Measurements from ENCODE around the gene IQSEC1. TPM values are rescaled to one million over a fixed set of nuclear protein-coding genes. Genes with fewer than 3 reads are reported as not detected.

The IQSEC1 gene
- total RNA-seq, 2 experiments from 2014 or later = 36.8 to 40.4 TPM

DNA sequence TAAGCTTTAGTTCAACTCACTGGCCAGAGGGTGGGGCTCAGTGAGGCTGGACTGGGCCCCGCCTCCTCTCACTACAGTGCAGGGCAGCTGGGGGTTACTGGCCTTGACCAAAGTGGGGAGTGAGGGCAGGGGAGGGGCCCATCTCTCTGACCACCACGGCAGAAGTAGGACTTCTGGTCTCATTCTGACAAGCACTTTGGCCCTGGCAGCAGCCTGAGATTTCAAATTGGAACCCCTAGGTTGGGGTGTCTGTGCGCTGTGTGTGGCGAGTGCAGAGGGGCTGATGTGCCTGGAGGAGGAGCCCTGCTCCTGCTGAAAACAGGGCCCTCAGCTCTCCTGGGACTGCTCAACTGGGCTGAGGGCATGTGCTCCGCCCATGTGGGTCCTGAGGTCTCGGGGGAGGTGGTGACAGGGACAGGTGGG, 171.6 kb downstream of the IQSEC1 start:
- no peak overlapping the region for H3K4me3 Mint-ChIP-seq
- no peaks in the 10 kb centered on the region for H3K27me3 Mint-ChIP-seq
- ATAC-seq (no peak), DNase-seq (no peak)
- H3K9me3 Mint-ChIP-seq (ENCODE audit: low read depth) = no peaks in the 10 kb centered on the region
- intact Hi-C loops (cut with DNase I, micrococcal nuclease) = no loop called here
- ChIA-PET CTCF (interaction anchor here (0.7 kb wide), 1 partner anchor 115 kb away, joined by 3 read pairs; no protein-coding TSS in a partner anchor), POLR2A (no interaction called here)
- H3K27ac Mint-ChIP-seq = no peak overlapping the region
- H3K36me3 Mint-ChIP-seq (ENCODE audit: low read depth) = peaks cover 14% of the 10 kb centered on the region
- H3K4me1 Mint-ChIP-seq = peaks cover 2% of the 10 kb centered on the region

DNA sequence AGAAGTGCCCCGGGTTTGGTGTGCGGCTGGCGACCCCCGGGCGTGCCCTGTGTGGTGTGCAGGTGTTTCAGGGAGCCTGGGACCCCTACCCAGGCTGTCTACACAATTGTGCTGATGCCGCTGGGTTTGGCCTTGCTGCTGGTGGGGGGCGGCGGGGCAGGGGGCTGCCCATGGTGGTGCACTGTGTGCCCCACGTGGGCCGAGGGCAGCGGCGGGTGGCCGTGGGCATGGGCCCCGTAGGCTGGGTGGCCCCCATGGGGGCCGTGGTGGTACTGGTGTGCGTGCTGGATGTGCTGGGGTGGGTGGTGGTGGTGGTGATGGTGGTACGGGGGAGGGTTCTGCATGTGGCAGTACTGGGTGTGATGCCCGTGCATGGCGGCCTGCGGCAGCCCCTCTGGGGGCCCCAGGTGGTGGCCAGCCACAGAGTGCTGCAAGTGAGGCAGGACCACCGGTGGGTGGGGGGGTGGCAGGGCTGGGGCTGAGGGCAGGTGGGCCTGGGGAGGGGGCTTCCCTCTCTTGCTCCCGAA, 172.3 kb downstream of the IQSEC1 start:
- H3K4me3 Mint-ChIP-seq = no peak overlapping the region
- DNase-seq (no peak), ATAC-seq (no peak)
- peaks cover 3% of the 10 kb centered on the region for H3K4me1 Mint-ChIP-seq
- ChIA-PET CTCF (no interaction called here), POLR2A (no interaction called here)
- no peak overlapping the region for H3K27ac Mint-ChIP-seq
- H3K27me3 Mint-ChIP-seq = no peaks in the 10 kb centered on the region
- intact Hi-C loops (cut with DNase I, micrococcal nuclease) = no loop called here
- H3K9me3 Mint-ChIP-seq (ENCODE audit: low read depth) = no peaks in the 10 kb centered on the region
- H3K36me3 Mint-ChIP-seq (ENCODE audit: low read depth) = peaks cover 14% of the 10 kb centered on the region

DNA sequence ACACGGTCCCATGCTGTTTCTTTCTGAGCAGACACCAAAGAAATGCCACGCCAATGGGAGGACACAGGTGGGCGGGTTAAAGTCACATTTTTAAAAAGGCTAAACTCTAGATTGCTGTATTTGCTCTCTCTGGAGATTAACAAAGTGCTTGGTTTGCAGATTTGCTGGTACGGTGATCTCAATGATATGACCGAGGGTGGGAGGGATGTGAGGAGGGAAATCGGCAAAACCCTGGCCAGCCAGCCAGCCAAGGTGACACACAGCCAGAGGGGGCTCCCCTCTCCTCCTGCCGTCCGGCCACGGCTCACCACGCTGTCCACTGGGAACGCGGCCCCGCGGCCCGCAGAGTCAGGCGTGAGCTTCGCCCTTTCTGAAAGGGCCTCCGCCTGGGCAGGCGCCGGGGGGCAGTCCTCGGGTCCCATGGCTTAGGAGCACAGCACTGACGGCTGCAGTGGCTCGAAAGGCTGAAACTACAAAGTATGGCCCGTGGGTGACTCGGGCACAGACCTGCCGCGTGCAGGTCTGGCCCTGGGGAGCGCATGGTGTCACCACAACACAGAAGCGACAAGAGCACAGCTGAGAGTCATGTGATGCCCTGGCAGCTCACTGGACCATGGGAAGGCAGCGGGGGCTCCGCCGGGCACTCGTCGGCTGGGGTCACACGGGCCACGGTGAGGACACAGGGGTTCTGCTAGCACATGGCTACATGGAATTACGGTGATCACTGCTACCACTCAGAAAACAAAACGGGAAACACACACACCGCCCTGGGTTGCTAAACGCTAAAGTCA, 174.1 kb downstream of the IQSEC1 start:
- H3K9me3 Mint-ChIP-seq (ENCODE audit: low read depth) = no peaks in the 10 kb centered on the region
- intact Hi-C loops (cut with DNase I, micrococcal nuclease) = loop anchor here in 1 of 2 experiments (5.0 kb wide), 1 partner anchor 83 kb away; no protein-coding TSS in a partner anchor
- ChIA-PET CTCF (interaction anchor here (1.0 to 1.2 kb wide), 2 partner anchors 8 to 11 kb away, joined by 3 to 4 read pairs; no protein-coding TSS in a partner anchor), POLR2A (no interaction called here)
- no peak for DNase-seq
- no peaks in the 10 kb centered on the region for H3K27me3 Mint-ChIP-seq
- H3K4me1 Mint-ChIP-seq = peaks cover 5% of the 10 kb centered on the region
- ATAC-seq = no peak
- H3K36me3 Mint-ChIP-seq (ENCODE audit: low read depth) = peaks cover 12% of the 10 kb centered on the region
- no peak overlapping the region for H3K4me3 Mint-ChIP-seq
- no peak overlapping the region for H3K27ac Mint-ChIP-seq

DNA sequence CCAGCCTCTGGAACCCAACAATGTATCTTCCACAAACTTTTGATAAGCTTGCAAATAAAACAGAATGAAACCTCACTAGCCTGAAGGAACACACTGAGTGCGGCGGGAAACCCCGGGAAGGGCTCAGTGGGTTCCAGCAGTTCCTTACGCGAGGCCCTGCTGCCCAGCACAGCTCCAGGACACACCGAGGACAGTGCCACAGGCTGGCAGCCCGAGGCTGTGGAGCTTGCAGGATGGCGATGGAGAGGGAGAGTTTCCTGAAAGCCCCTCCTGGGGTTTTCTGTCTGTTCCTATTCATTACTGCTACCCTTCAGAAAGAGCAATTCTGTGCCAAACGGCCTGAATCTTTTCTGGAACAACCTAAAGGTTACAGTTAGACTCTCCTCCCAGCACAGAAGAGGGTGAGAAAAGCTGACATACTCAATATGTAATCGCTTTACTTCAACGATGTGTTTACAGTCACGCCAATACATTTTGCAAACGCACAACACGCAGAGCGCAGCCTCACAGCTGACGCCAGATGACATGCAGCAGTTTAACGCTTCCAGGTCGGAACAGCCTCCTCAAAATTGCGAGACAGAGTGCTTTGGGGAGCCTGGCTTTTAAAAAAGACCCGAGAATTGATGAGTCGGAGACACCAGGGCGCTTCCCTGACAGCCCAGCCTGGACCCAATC, 174.8 kb downstream of the IQSEC1 start:
- ChIA-PET CTCF (interaction anchor here (1.2 kb wide), 1 partner anchor 88 kb away, joined by 3 read pairs; no protein-coding TSS in a partner anchor), POLR2A (no interaction called here)
- Mint-ChIP-seq H3K27me3 (no peaks in the 10 kb centered on the region), H3K4me3 (no peak overlapping the region), H3K4me1 (peaks cover 5% of the 10 kb centered on the region), H3K27ac (no peak overlapping the region), H3K9me3 (ENCODE audit: low read depth) (no peaks in the 10 kb centered on the region), H3K36me3 (ENCODE audit: low read depth) (peaks cover 12% of the 10 kb centered on the region)
- DNase-seq (no peak), ATAC-seq (no peak)
- intact Hi-C loops (cut with DNase I, micrococcal nuclease) = loop anchor here in 1 of 2 experiments (5.0 kb wide), 1 partner anchor 84 kb away; no protein-coding TSS in a partner anchor

DNA sequence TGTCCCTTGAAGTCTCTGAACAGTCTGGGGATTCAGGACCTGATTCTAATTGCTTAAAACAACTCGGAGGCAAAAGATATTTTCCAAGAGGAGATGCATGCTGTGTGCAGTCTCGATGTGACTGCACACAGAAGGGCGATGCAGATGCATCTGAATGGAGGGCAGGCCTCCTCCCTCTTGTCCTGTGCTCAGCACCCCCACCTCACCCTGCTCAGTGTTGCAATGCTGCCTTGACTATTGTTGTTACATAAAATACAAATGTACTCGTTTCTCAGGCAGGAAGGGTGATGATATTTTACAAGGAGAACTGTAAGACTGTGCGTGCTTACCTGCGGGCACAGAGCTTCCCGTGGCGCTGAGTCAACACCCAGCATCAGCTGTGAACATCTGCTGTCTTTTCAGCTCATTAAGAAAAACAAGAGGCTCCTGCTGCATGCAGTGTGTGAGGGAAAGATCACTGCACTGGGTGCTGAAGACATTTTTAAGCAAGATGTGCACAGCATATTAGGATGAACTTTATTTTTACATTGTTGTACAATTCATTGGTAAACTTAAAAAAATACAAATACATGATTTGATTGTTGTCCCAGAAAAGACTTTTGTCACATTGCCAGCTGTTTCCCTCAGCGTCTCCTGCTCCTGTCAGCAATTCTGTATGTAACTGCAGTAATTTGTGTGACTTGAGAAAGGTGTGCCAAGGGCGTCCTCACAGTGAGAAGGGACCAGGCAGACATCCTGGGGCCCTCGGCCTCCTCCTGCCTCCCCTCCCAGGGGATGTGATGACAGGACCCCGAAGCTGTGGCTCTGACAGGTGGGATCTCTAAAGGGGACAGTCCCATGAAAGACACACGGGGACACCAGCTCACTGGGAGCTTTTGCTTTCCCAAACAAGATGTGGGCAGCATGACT, 175.6 kb downstream of the IQSEC1 start:
- ChIA-PET POLR2A (no interaction called here), CTCF (interaction anchor here (1.2 kb wide), 1 partner anchor 87 kb away, joined by 3 read pairs; no protein-coding TSS in a partner anchor)
- Mint-ChIP-seq H3K27me3 (no peaks in the 10 kb centered on the region), H3K9me3 (ENCODE audit: low read depth) (no peaks in the 10 kb centered on the region), H3K36me3 (ENCODE audit: low read depth) (peaks cover 12% of the 10 kb centered on the region), H3K4me1 (peaks cover 5% of the 10 kb centered on the region), H3K4me3 (no peak overlapping the region), H3K27ac (no peak overlapping the region)
- intact Hi-C loops (cut with DNase I, micrococcal nuclease) = loop anchor here (2.0 to 5.0 kb wide), 2 partner anchors 57 to 85 kb away; partner anchors contain the start of gene RPL32 (in 1 of the 2)
- DNase-seq (peak; percentile 30), ATAC-seq (peak; percentile 34)

DNA sequence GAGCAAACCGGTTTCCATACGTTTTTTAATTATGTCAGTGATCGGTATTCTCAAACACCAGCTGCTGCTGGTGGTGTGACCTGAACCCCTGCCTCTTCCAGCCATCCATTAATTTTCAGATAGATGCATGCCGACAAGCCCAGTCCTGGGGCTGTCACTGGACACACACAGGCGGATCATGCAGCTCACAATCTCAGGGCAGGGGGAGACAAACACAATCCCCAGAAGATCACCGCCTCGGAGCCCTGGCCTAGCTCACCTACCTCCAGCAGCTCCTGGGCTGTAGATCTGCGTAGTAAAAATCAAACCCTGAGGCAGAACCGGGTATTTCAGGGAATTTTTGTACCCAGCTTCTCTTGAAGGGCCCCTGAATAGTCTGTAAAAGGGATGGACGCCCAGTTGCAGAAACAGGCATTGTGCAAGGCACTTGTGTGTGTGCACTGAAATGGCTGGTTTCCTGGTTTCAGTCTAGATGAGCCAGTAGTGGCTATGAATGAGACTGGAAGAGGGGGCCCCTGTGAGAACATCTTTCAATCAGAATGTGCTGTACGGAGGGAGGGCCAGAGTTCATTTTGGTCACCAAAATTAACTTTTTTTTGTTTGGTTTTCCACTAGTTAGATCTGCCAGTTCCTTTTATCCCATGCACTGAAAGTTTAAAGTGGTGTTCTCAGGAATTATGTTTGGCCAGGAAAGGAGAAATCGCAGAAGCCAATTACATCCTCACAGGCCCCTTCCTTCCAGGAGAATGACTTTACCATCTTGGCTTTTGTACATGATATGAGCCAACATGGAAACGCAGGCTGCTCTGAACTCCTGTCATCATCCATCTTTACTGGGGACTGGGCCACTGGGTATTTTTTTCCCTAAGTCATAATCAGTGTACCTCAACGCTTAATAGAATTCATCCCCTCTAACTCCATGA, 176.9 kb downstream of the IQSEC1 start:
- H3K27ac Mint-ChIP-seq = no peak overlapping the region
- ATAC-seq (peak; percentile 25), DNase-seq (no peak)
- intact Hi-C loops (cut with DNase I, micrococcal nuclease) = loop anchor here (2.0 to 5.0 kb wide), 2 partner anchors 56 to 86 kb away; partner anchors contain the start of gene RPL32 (in 1 of the 2)
- H3K4me1 Mint-ChIP-seq = peaks cover 10% of the 10 kb centered on the region
- POLR2A ChIA-PET = no interaction called here
- H3K9me3 Mint-ChIP-seq (ENCODE audit: low read depth) = no peaks in the 10 kb centered on the region
- peaks cover 5% of the 10 kb centered on the region for H3K36me3 Mint-ChIP-seq (ENCODE audit: low read depth)
- no peak overlapping the region for H3K4me3 Mint-ChIP-seq
- CTCF ChIA-PET = interaction anchor here (0.5 to 1.1 kb wide), 4 partner anchors 9 to 1649 kb away, joined by 3 to 4 read pairs (median 4); no protein-coding TSS in a partner anchor
- no peaks in the 10 kb centered on the region for H3K27me3 Mint-ChIP-seq

DNA sequence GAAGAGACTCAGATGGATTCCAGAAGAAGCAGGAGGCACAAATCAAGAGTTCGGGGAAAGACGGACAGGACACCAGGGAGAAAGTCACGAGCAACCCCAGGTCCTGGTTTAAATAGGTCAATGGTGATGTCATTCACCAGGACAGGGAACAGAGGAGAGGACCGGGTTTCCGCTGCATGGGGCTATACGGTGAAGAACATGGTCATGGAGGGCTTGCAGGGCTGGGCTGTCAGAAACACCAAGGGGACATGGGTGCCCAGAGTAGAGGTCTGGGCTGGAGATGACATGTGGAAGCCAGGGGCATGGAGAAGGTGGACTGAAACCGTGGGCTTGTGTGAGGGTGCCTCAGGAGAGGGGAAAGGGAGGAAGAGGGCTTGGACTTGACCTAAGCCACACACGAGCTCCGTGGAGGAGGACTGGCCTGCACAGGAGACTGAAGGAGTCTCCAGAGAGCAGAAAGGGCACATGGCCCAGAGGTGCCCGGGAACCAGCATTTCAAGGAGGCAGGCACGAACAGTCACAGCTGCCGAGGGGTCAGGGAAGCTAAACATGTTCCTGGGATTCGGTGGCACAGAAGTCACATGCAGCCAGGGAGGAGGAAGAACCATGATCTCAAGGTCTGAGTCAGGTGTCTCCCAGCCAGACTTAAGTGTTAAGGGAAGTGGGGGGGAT, 177.7 kb downstream of the IQSEC1 start:
- POLR2A ChIA-PET = no interaction called here

DNA sequence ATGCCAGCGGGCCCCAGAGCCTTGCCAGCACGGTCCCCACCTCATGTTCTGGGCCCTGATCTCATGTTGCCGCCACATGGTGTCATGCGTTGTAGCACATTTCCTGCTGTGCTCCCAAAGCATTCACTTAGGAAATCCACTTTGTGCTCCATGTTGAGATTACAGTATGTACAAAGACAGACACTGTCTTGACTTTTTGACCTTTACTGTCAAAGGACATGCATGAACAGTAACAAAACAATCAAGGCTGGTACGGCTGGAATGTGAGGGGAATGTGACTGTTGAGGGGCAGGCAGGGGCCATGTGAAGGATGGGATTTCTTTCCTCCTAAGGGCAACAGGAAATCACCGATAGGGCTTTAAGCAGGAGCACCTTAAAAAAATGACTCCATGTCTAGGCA, 178.6 kb downstream of the IQSEC1 start:
- Mint-ChIP-seq H3K27me3 (peaks cover 10% of the 10 kb centered on the region), H3K9me3 (ENCODE audit: low read depth) (no peaks in the 10 kb centered on the region), H3K4me3 (no peak overlapping the region), H3K4me1 (peaks cover 10% of the 10 kb centered on the region), H3K27ac (no peak overlapping the region), H3K36me3 (ENCODE audit: low read depth) (no peaks in the 10 kb centered on the region)
- DNase-seq = no peak
- ChIA-PET POLR2A (no interaction called here), CTCF (interaction anchor here (0.8 kb wide), 1 partner anchor 27 kb away, joined by 3 read pairs; no protein-coding TSS in a partner anchor)
- no peak for ATAC-seq
- intact Hi-C loops (cut with DNase I, micrococcal nuclease) = loop anchor here in 1 of 2 experiments (5.0 kb wide), 2 partner anchors 88 to 757 kb away; no protein-coding TSS in a partner anchor

More for the DNA sequence above, 177.7 kb downstream of the IQSEC1 start:
- Mint-ChIP-seq H3K27ac (peak overlapping the region; percentile 6), H3K27me3 (peaks cover 4% of the 10 kb centered on the region), H3K9me3 (ENCODE audit: low read depth) (no peaks in the 10 kb centered on the region), H3K4me1 (peaks cover 10% of the 10 kb centered on the region), H3K4me3 (no peak overlapping the region), H3K36me3 (ENCODE audit: low read depth) (peaks cover 2% of the 10 kb centered on the region)
- CTCF ChIA-PET = interaction anchor here (0.5 to 1.1 kb wide), 5 partner anchors 8 to 1650 kb away, joined by 3 to 4 read pairs (median 3); no protein-coding TSS in a partner anchor
- ATAC-seq (no peak), DNase-seq (no peak)
- intact Hi-C loops (cut with DNase I, micrococcal nuclease) = loop anchor here (2.0 to 5.0 kb wide), 2 partner anchors 55 to 87 kb away; partner anchors contain the start of gene RPL32 (in 1 of the 2)

DNA sequence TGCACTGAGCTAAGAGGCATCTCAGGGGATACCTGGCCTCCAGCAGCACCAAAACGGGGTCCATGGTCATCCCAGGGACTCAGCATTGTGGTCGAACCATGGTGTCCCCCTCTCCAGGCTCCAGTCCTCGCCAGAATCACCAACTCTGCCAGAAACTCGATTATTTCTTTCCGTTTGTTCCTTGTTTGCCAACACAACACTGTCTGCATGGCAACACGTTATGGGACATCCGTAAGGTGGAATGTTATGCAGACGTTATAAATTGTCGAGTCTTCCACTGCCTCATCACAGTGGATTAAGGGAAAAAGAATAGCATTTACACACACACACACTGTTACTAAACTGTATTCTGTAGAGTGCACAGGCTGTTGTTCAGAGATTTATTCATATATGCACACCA, 179.4 kb downstream of the IQSEC1 start:
- peaks cover 10% of the 10 kb centered on the region for H3K4me1 Mint-ChIP-seq
- no peaks in the 10 kb centered on the region for H3K9me3 Mint-ChIP-seq (ENCODE audit: low read depth)
- no peak overlapping the region for H3K4me3 Mint-ChIP-seq
- peaks cover 10% of the 10 kb centered on the region for H3K27me3 Mint-ChIP-seq
- H3K36me3 Mint-ChIP-seq (ENCODE audit: low read depth) = no peaks in the 10 kb centered on the region
- no peak for ATAC-seq
- ChIA-PET POLR2A (no interaction called here), CTCF (no interaction called here)
- intact Hi-C loops (cut with DNase I, micrococcal nuclease) = loop anchor here (2.0 to 5.0 kb wide), 5 partner anchors 53 to 757 kb away; partner anchors contain the start of genes MKRN2 (in 1 of the 2), RPL32 (in 1 of the 2) and TSEN2 (in 1 of the 2)
- no peak for DNase-seq
- H3K27ac Mint-ChIP-seq = no peak overlapping the region

Measured in activated CD4-positive, alpha-beta T cell treated with anti-CD3 and anti-CD28 coated beads for 36 hours (primary cell).